HepG2 (cell line): ENCODE measurements around the gene KCNQ1OT1. TPM values are rescaled to one million over a fixed set of nuclear protein-coding genes. Genes with fewer than 3 reads are reported as not detected.
A peak's percentile ranks its signal among the peaks of the same experiment; 100 is the strongest.

Source experiments
- ATAC-seq: fragments of 200-7000 bp; cut with Tn5 transposase; 3 replicates; pipeline ENCODE4 v1.9.1; 2020; ENCODE audit warnings: mild to moderate bottlenecking, moderate library complexity
- BruUV-seq: library from RNA; stranded (reverse); fragments of 400-500 nt; replicated peaks from 2 replicates; lab custom pipeline; 2021; lab: Mats Ljungman, UMichigan
- CTCF ChIA-PET: fragments of 300-600 bp; formaldehyde crosslinking; extraction: SDS; loops from one replicate; lab custom pipeline; 2021; ENCODE audit warnings: low total read pairs, inconsistent platforms, low intra/inter-chr PET ratio; lab: Yijun Ruan, JAX
- POLR2A ChIA-PET: fragments of 350-600 bp; sonication (Branson Sonifier 250); formaldehyde crosslinking; loops from one replicate; lab custom pipeline; 2020; ENCODE audit warnings: antibody characterized with exemption, inconsistent platforms; lab: Yijun Ruan, JAX
- DNase-seq: peaks from one replicate; pipeline ENCODE4 v3.0.0-alpha.2; 2015; ENCODE audit warnings: low spot score
- FAIRE-seq: peaks from 3 replicates; lab custom pipeline; 2011; peaks lifted over from hg19 to GRCh38; lab: Jason Lieb, UNC
- H2AFZ ChIP-seq: one replicate; pipeline ENCODE4 v1.6.1; 2011; ENCODE audit warnings: low read length, inconsistent platforms
- H3K27ac ChIP-seq: fragments of 300-600 bp; 3 replicates; pipeline ENCODE4 v1.8.0; 2011; ENCODE audit warnings: mixed run types, mild to moderate bottlenecking, mixed read lengths, low read length, inconsistent platforms; ENCODE audit not compliant: insufficient read depth; ENCODE audit errors: extremely low read length
- H3K27me3 ChIP-seq, 2 experiments: fragments of 200-600 bp in 1 of 2; 2 replicates in 1 of 2; 3 replicates in 1 of 2; pipeline versions ENCODE4 v1.6.0 to v1.8.0; 2011; ENCODE audit warnings: low read length in 2 of 2, mild to moderate bottlenecking in 2 of 2, moderate library complexity in 2 of 2, inconsistent platforms in 1 of 2; ENCODE audit not compliant: insufficient read depth in 2 of 2, control insufficient read depth in 1 of 2
- H3K36me3 ChIP-seq, 2 experiments: fragments of 200-600 bp in 1 of 2; replicated peaks in 1 of 2; 2 replicates in 1 of 2; 3 replicates in 1 of 2; pipeline versions ENCODE4 v1.5.1 to v1.8.0; 2011; ENCODE audit warnings: low read length in 2 of 2, inconsistent platforms in 1 of 2; ENCODE audit not compliant: insufficient read depth in 2 of 2, control insufficient read depth in 1 of 2
- H3K4me1 ChIP-seq: 2 replicates; pipeline ENCODE4 v1.5.1; 2012; ENCODE audit warnings: low read length, inconsistent platforms; ENCODE audit not compliant: insufficient read depth
- H3K4me2 ChIP-seq: 2 replicates; pipeline ENCODE4 v1.6.0; 2011; ENCODE audit warnings: low read depth, low read length, inconsistent platforms
- H3K4me3 ChIP-seq, 3 experiments: fragments of 200-600 bp in 1 of 3; sonication (generic), shearing (Covaris generic) in 1 of 3; replicated peaks in 1 of 3; 2 replicates each; pipeline ENCODE4 v1.5.1; 2011 to 2016; ENCODE audit warnings: low read length in 3 of 3, inconsistent platforms in 2 of 3, low read depth in 2 of 3, mild to moderate bottlenecking in 2 of 3, control low read depth in 1 of 3, mixed read lengths in 1 of 3; ENCODE audit not compliant: insufficient read depth in 1 of 3
- H3K79me2 ChIP-seq: one replicate; pipeline ENCODE4 v1.6.1; 2011; ENCODE audit warnings: low read length, inconsistent platforms; ENCODE audit not compliant: insufficient read depth
- H3K9ac ChIP-seq: 2 replicates; pipeline ENCODE4 v1.6.0; 2011; ENCODE audit warnings: mild to moderate bottlenecking, low read depth, low read length, inconsistent platforms; ENCODE audit not compliant: insufficient read depth
- H3K9me3 ChIP-seq: 2 replicates; pipeline ENCODE4 v1.5.1; 2012; ENCODE audit warnings: mild to moderate bottlenecking, low read length
- H4K20me1 ChIP-seq: 2 replicates; pipeline ENCODE4 v1.6.0; 2011; ENCODE audit warnings: inconsistent platforms, mild to moderate bottlenecking, low read length, moderate library complexity; ENCODE audit not compliant: insufficient read depth
- CSRNP1 ChIP-seq: sonication (generic); formaldehyde crosslinking; IDR thresholded peaks from 2 replicates; pipeline ENCODE4 v1.8.1; 2023; ENCODE audit warnings: mild to moderate bottlenecking, missing genetic modification reagents
- ELF1 ChIP-seq: sonication (generic); formaldehyde crosslinking; IDR thresholded peaks from 2 replicates; pipeline ENCODE4 v1.4.0; 2020; ENCODE audit warnings: missing genetic modification reagents
- FIP1L1 ChIP-seq: fragments of 200-400 bp; formaldehyde crosslinking; IDR thresholded peaks from 2 replicates; pipeline ENCODE4 v1.6.1; 2018; ENCODE audit warnings: low read depth, mild to moderate bottlenecking, low read length, moderate library complexity, borderline replicate concordance; ENCODE audit not compliant: insufficient read depth
- HMGA1 ChIP-seq: sonication (generic); formaldehyde crosslinking; conservative IDR thresholded peaks from 2 replicates; pipeline ENCODE4 v1.4.0; 2020; ENCODE audit warnings: missing genetic modification reagents
- JUN ChIP-seq: sonication (generic); formaldehyde crosslinking; IDR thresholded peaks from 2 replicates; pipeline ENCODE4 v1.4.0; 2020; ENCODE audit warnings: mild to moderate bottlenecking, missing genetic modification reagents
- NFATC3 ChIP-seq: sonication (generic); formaldehyde crosslinking; IDR thresholded peaks from 2 replicates; pipeline ENCODE4 v1.5.1; 2020; ENCODE audit warnings: mild to moderate bottlenecking, missing genetic modification reagents
- NR2F2 ChIP-seq: IDR thresholded peaks from 2 replicates; pipeline ENCODE4 v1.6.1; 2012; ENCODE audit warnings: low read depth, inconsistent platforms, borderline replicate concordance
- SIN3A ChIP-seq: IDR thresholded peaks from 2 replicates; pipeline ENCODE4 v1.6.1; 2011; ENCODE audit warnings: low read depth, mild to moderate bottlenecking, control low read depth, low read length, borderline replicate concordance
- ZBTB4 ChIP-seq: sonication (generic); formaldehyde crosslinking; IDR thresholded peaks from 2 replicates; pipeline ENCODE4 v1.4.0; 2020; ENCODE audit warnings: missing genetic modification reagents, mild to moderate bottlenecking, borderline replicate concordance
- ZNF337 ChIP-seq: sonication (generic); formaldehyde crosslinking; IDR thresholded peaks from 2 replicates; pipeline ENCODE4 v1.5.1; 2020; ENCODE audit warnings: missing genetic modification reagents, low read depth, mild to moderate bottlenecking, borderline replicate concordance
- ZNF414 ChIP-seq: sonication (generic); formaldehyde crosslinking; IDR thresholded peaks from 2 replicates; pipeline ENCODE4 v1.5.0; 2020; ENCODE audit warnings: missing genetic modification reagents
- ZNF713 ChIP-seq: sonication (generic); formaldehyde crosslinking; IDR thresholded peaks from 2 replicates; pipeline ENCODE4 v1.4.0; 2020; ENCODE audit warnings: mild to moderate bottlenecking, missing genetic modification reagents
- ZNF740 ChIP-seq: sonication (generic); formaldehyde crosslinking; IDR thresholded peaks from 2 replicates; pipeline ENCODE4 v1.4.0; 2020; ENCODE audit warnings: missing genetic modification reagents
- ZSCAN21 ChIP-seq: sonication (generic); formaldehyde crosslinking; IDR thresholded peaks from 2 replicates; pipeline ENCODE4 v1.8.0; 2022; ENCODE audit warnings: mild to moderate bottlenecking, missing genetic modification reagents, moderate library complexity, borderline replicate concordance
- WGBS: methylation state at CpG from one replicate; pipeline ENCODE4 v1.1.6; 2017; ENCODE audit warnings: low lambda C conversion rate; 5-methylcytosine and 5-hydroxymethylcytosine counted together
- in situ Hi-C: cut with HindIII; loops from 2 replicates; pipeline ENCODE4 v1.10.0; 2017; ENCODE audit warnings: low pct_unique_long_range_greater_than_20kb; ENCODE audit not compliant: extremely low pct_ligation_motif_present
- intact Hi-C: fragments of 100-400 bp; cut with micrococcal nuclease; formaldehyde crosslinking; loops from one replicate; pipeline ENCODE4 v1.10.0; 2022; ENCODE audit not compliant: unreplicated experiment
- polyA plus RNA-seq, 8 experiments: library from polyadenylated mRNA; depleted of rRNA in 3 of 8; stranded (reverse) in 7 of 8; unstranded in 1 of 8; fragments of >200 nt; fragmentation: Illumina TruSeq in 4 of 8; extraction: Trizol in 4 of 8; gene quantifications; 2 replicates each; pipeline versions ENCODE4 v1.2.1 to v1.2.3, GENCODE V29; 2011 to 2016; ENCODE audit warnings: low read depth in 4 of 8, missing spikeins in 1 of 8, mixed read lengths in 1 of 8; ENCODE audit not compliant: insufficient read depth in 1 of 8
- total RNA-seq, 5 experiments: library from RNA; depleted of rRNA; stranded (reverse); fragments of >200 nt; fragmentation: Illumina TruSeq; extraction: Trizol; gene quantifications; 2 replicates each; pipeline ENCODE4 v1.2.3, GENCODE V29; 2016; ENCODE audit warnings: low read depth in 1 of 5

Gene KCNQ1OT1
- total and polyA plus RNA-seq, 2 of the 13 experiments (the other 11 are each of a cell fraction or from before 2014, with no cell fraction given): 1.3 to 18.9 TPM

GRCh38 chr11:2564008-2564530 is 135.7 kb downstream of the KCNQ1OT1 start (continued):
- TF ChIP-seq ZNF414 (CRISPR knock-in tag): no peak
- TF ChIP-seq, all 625 proteins: peak for 39

GRCh38 chr11:2563213-2564007 is 136.4 kb downstream of the KCNQ1OT1 start:
- Histone ChIP-seq H2AFZ (no peak overlapping the region), H3K79me2 (no peaks in the 10 kb centered on the region), H3K9me3 (no peaks in the 10 kb centered on the region), H3K36me3 (no peaks in the 10 kb centered on the region), H3K4me2 (peak overlapping the region; percentile 49), H3K4me1 (peaks cover 75% of the 10 kb centered on the region), H4K20me1 (no peaks in the 10 kb centered on the region), H3K27ac (peak overlapping the region; percentile 91), H3K9ac (peak overlapping the region; percentile 42), H3K4me3 (peak overlapping the region in 1 of 3 experiments; percentile 27; a peak in 1 of 6 replicates), H3K27me3 (peaks cover 5 to 11% of the 10 kb centered on the region in 2 experiments; a peak in 2 of 5 replicates)
- 32% methylated on average over 27 of the region's 28 CpGs for WGBS
- in situ Hi-C loops: no loop called here
- BruUV-seq: TSS peak; percentile 39
- intact Hi-C loops: loop anchor here (2.0 kb wide), 1 partner anchor 95 kb away; no protein-coding TSS in a partner anchor
- ChIA-PET CTCF (no interaction called here), POLR2A (interaction anchor here (0.6 to 4.0 kb wide), 20 partner anchors 9 to 352 kb away, joined by 3 to 40 read pairs (median 4); partner anchors contain the start of genes KCNQ1OT1 and TSSC4)
- DNase-seq (peak; percentile 96), FAIRE-seq (peak; percentile 96), ATAC-seq (peak; percentile 69)
- 0 out of 2 replicates have a peak, but pooled peaks have one; percentile 86 for TF ChIP-seq ZNF713 (CRISPR knock-in tag)
- TF ChIP-seq ZSCAN21 (CRISPR knock-in tag): no peak
- TF ChIP-seq JUN (CRISPR knock-in tag): no peak
- no peak; the same call in 1 of the 2 replicates for TF ChIP-seq CSRNP1 (CRISPR knock-in tag)
- 0 out of 2 replicates have a peak, but pooled peaks have one; percentile 46 for TF ChIP-seq ZBTB4 (CRISPR knock-in tag)
- TF ChIP-seq ZNF337 (CRISPR knock-in tag): no peak
- peak; percentile 9; the same call in 1 of the 2 replicates for TF ChIP-seq ELF1
- no peak for TF ChIP-seq NFATC3 (CRISPR knock-in tag)
- peak; percentile 45; the same call in 1 of the 2 replicates for TF ChIP-seq NR2F2
- no peak for TF ChIP-seq FIP1L1
- peak; percentile 40; the same call in 1 of the 2 replicates for TF ChIP-seq ZNF740 (CRISPR knock-in tag)
- TF ChIP-seq SIN3A: no peak
- no peak for TF ChIP-seq HMGA1 (CRISPR knock-in tag)
